ENCODE results near the gene ISL2.

The ISL2 gene

GRCh38 chr15:76313731-76314130 is 22.8 kb upstream of the ISL2 start:
- H3K27me3 ChIP-seq (ENCODE audit: insufficient read depth, low read depth): no peaks in the 10 kb centered on the region
- H3K9ac ChIP-seq: no peak overlapping the region
- H3K4me3 ChIP-seq (IDR thresholded peaks at IDR 0.05; ENCODE audit: insufficient read depth, low read depth, low read length): no peak overlapping the region
- no peaks in the 10 kb centered on the region for H4K20me1 ChIP-seq (ENCODE audit: insufficient read depth)
- H3K4me2 ChIP-seq: no peak overlapping the region
- H3K79me2 ChIP-seq (ENCODE audit: insufficient read depth, low read depth): peaks cover 24% of the 10 kb centered on the region
- TF ChIP-seq, protein P1, sequence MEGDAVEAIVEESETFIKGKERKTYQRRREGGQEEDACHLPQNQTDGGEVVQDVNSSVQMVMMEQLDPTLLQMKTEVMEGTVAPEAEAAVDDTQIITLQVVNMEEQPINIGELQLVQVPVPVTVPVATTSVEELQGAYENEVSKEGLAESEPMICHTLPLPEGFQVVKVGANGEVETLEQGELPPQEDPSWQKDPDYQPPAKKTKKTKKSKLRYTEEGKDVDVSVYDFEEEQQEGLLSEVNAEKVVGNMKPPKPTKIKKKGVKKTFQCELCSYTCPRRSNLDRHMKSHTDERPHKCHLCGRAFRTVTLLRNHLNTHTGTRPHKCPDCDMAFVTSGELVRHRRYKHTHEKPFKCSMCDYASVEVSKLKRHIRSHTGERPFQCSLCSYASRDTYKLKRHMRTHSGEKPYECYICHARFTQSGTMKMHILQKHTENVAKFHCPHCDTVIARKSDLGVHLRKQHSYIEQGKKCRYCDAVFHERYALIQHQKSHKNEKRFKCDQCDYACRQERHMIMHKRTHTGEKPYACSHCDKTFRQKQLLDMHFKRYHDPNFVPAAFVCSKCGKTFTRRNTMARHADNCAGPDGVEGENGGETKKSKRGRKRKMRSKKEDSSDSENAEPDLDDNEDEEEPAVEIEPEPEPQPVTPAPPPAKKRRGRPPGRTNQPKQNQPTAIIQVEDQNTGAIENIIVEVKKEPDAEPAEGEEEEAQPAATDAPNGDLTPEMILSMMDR (conservative IDR thresholded peaks at IDR 0.05; ENCODE audit: low read depth, low read length): no peak
- H3K27ac ChIP-seq: no peak overlapping the region
- no peak overlapping the region for H2AFZ ChIP-seq (ENCODE audit: low read depth)
- H3K36me3 ChIP-seq (ENCODE audit: insufficient read depth): no peaks in the 10 kb centered on the region
- H3K4me1 ChIP-seq (ENCODE audit: low read depth, poor library complexity, severe bottlenecking): peaks cover 13% of the 10 kb centered on the region

- TF ChIP-seq, protein P1 (conservative IDR thresholded peaks at IDR 0.05; ENCODE audit: low read depth, low read length): no peak
- Histone ChIP-seq H3K27ac (no peak overlapping the region), H3K4me3 (IDR thresholded peaks at IDR 0.05; ENCODE audit: insufficient read depth, low read depth, low read length) (no peak overlapping the region), H3K27me3 (ENCODE audit: insufficient read depth, low read depth) (no peaks in the 10 kb centered on the region), H3K79me2 (ENCODE audit: insufficient read depth, low read depth) (no peaks in the 10 kb centered on the region), H2AFZ (ENCODE audit: low read depth) (no peak overlapping the region), H3K36me3 (ENCODE audit: insufficient read depth) (no peaks in the 10 kb centered on the region), H3K4me2 (no peak overlapping the region), H3K9ac (no peak overlapping the region), H4K20me1 (ENCODE audit: insufficient read depth) (no peaks in the 10 kb centered on the region), H3K4me1 (ENCODE audit: low read depth, poor library complexity, severe bottlenecking) (peaks cover 3% of the 10 kb centered on the region)
Measured at GRCh38 chr15:76320012-76320411, 16.6 kb upstream of the ISL2 start.

- Histone ChIP-seq H2AFZ (ENCODE audit: low read depth) (no peak overlapping the region), H3K27me3 (ENCODE audit: insufficient read depth, low read depth) (no peaks in the 10 kb centered on the region), H3K9ac (no peak overlapping the region), H3K4me1 (ENCODE audit: low read depth, poor library complexity, severe bottlenecking) (peaks cover 3% of the 10 kb centered on the region), H3K79me2 (ENCODE audit: insufficient read depth, low read depth) (no peaks in the 10 kb centered on the region), H3K36me3 (ENCODE audit: insufficient read depth) (no peaks in the 10 kb centered on the region), H3K4me2 (no peak overlapping the region), H4K20me1 (ENCODE audit: insufficient read depth) (no peaks in the 10 kb centered on the region), H3K4me3 (IDR thresholded peaks at IDR 0.05; ENCODE audit: insufficient read depth, low read depth, low read length) (no peak overlapping the region), H3K27ac (no peak overlapping the region)
- TF ChIP-seq, protein P1 (conservative IDR thresholded peaks at IDR 0.05; ENCODE audit: low read depth, low read length): no peak
Measured at GRCh38 chr15:76321171-76321570, 15.4 kb upstream of the ISL2 start.

DNA sequence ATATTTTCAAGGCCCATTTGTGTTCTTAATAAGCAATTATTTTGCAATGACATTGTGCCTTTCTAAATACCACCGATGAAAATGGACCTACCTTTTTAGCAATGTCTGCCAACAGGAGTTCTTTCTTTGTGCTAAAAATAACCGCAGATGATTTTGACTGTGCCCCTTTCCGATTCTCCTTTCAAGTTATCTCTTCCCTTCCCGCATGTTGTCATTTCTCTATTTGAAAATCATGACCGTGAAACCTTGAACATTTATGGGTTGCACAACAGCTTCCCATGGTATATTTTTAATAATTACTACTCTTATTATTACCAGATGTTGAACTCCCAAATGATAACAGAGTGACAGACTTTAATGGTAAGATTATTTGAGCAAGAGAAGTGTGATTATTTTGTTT is 15.0 kb upstream of the ISL2 start:
- H3K27me3 ChIP-seq (ENCODE audit: insufficient read depth, low read depth): no peaks in the 10 kb centered on the region
- TF ChIP-seq, protein P1 (conservative IDR thresholded peaks at IDR 0.05; ENCODE audit: low read depth, low read length): no peak

More for the DNA sequence above, 15.0 kb upstream of the ISL2 start:
- H3K36me3 ChIP-seq (ENCODE audit: insufficient read depth): no peaks in the 10 kb centered on the region
- no peaks in the 10 kb centered on the region for H4K20me1 ChIP-seq (ENCODE audit: insufficient read depth)
- no peak overlapping the region for H3K4me2 ChIP-seq
- peaks cover 3% of the 10 kb centered on the region for H3K4me1 ChIP-seq (ENCODE audit: low read depth, poor library complexity, severe bottlenecking)
- no peak overlapping the region for H3K9ac ChIP-seq
- no peak overlapping the region for H3K27ac ChIP-seq
- no peaks in the 10 kb centered on the region for H3K79me2 ChIP-seq (ENCODE audit: insufficient read depth, low read depth)
- H3K4me3 ChIP-seq (IDR thresholded peaks at IDR 0.05; ENCODE audit: insufficient read depth, low read depth, low read length): no peak overlapping the region
- H2AFZ ChIP-seq (ENCODE audit: low read depth): no peak overlapping the region
